Glutamatergic neuron (in vitro differentiated cells): ENCODE data around the gene GARIN5B. TPM values are rescaled to one million over a fixed set of nuclear protein-coding genes. Genes with fewer than 3 reads are reported as not detected.

Source experiments
- DNase-seq: peaks from one replicate; pipeline ENCODE4 v3.0.0; 2022
- H3K27ac Mint-ChIP-seq: one replicate; pipeline ENCODE4 v1.8.0; 2020; ENCODE audit warnings: mild to moderate bottlenecking, mixed read lengths, inconsistent platforms; ENCODE audit not compliant: unreplicated experiment
- H3K27me3 Mint-ChIP-seq: one replicate; pipeline ENCODE4 v1.8.0; 2020; ENCODE audit warnings: mild to moderate bottlenecking, moderate library complexity, mixed read lengths, inconsistent platforms; ENCODE audit not compliant: unreplicated experiment
- H3K36me3 Mint-ChIP-seq: one replicate; pipeline ENCODE4 v1.8.0; 2020; ENCODE audit warnings: mild to moderate bottlenecking, mixed read lengths, inconsistent platforms; ENCODE audit not compliant: unreplicated experiment
- H3K4me1 Mint-ChIP-seq: one replicate; pipeline ENCODE4 v1.8.0; 2020; ENCODE audit warnings: mild to moderate bottlenecking, low read depth, mixed read lengths, inconsistent platforms; ENCODE audit not compliant: unreplicated experiment
- H3K4me3 Mint-ChIP-seq: one replicate; pipeline ENCODE4 v1.8.0; 2020; ENCODE audit warnings: mild to moderate bottlenecking, mixed read lengths, inconsistent platforms; ENCODE audit not compliant: unreplicated experiment
- H3K9me3 Mint-ChIP-seq: one replicate; pipeline ENCODE4 v1.8.0; 2020; ENCODE audit warnings: mild to moderate bottlenecking, moderate library complexity, mixed read lengths, inconsistent platforms; ENCODE audit not compliant: unreplicated experiment
- CTCF ChIP-seq: fragments of 200-600 bp; sonication (generic); IDR thresholded peaks from one replicate; pipeline ENCODE4 v1.5.0; 2021; ENCODE audit not compliant: partially characterized antibody, unreplicated experiment
- total RNA-seq: library from RNA; stranded (reverse); fragmentation: NEBNext Ultra II Directional; extraction: Animal tissue kit (Norgen Biotek cat#: 25700); gene quantifications from one replicate; pipeline ENCODE4 v1.2.1, GENCODE V29; 2021; ENCODE audit not compliant: unreplicated experiment

The GARIN5B gene
- total RNA-seq, 1 donor from 2014 or later, result 0.17 TPM

GRCh38 chr19:55305491-55305890 lies 57.6 kb downstream of the GARIN5B start:
- Mint-ChIP-seq H3K9me3 (peaks cover 1% of the 10 kb centered on the region), H3K36me3 (peaks cover 9% of the 10 kb centered on the region), H3K4me1 (peaks cover 12% of the 10 kb centered on the region), H3K27ac (no peak overlapping the region), H3K27me3 (peaks cover 10% of the 10 kb centered on the region), H3K4me3 (no peak overlapping the region)
- TF ChIP-seq CTCF, result no peak
- no peak for DNase-seq

- no peak overlapping the region for H3K27ac Mint-ChIP-seq
- peaks cover 4% of the 10 kb centered on the region for H3K36me3 Mint-ChIP-seq
- no peak overlapping the region for H3K4me3 Mint-ChIP-seq
- no peak for DNase-seq
- peaks cover 10% of the 10 kb centered on the region for H3K27me3 Mint-ChIP-seq
- H3K4me1 Mint-ChIP-seq, result peaks cover 7% of the 10 kb centered on the region
- TF ChIP-seq CTCF, result no peak
- peaks cover 1% of the 10 kb centered on the region for H3K9me3 Mint-ChIP-seq
Measured at GRCh38 chr19:55304980-55305379, 58.1 kb downstream of the GARIN5B start.

Other genes with a start within 250 kb of the GARIN5B start
- gene PPP1R12C, start 245.6 kb downstream of the GARIN5B start, total RNA-seq, result 150 TPM
- gene TNNT1, start 214.1 kb downstream of the GARIN5B start, total RNA-seq, result 19.3 TPM
- gene TNNI3, start 205.5 kb downstream of the GARIN5B start, total RNA-seq, result 3.3 TPM
- gene DNAAF3, start 196.6 kb downstream of the GARIN5B start, total RNA-seq, result 2.4 TPM
- 23.7 TPM for gene SYT5, start 183.0 kb downstream of the GARIN5B start, total RNA-seq
- gene PTPRH, start 153.8 kb downstream of the GARIN5B start, total RNA-seq, result 7.4 TPM
- 7.6 TPM for gene TMEM86B, start 134.5 kb downstream of the GARIN5B start, total RNA-seq
- 82.3 TPM for gene PPP6R1, start 104.2 kb downstream of the GARIN5B start, total RNA-seq
- gene HSPBP1, start 83.2 kb downstream of the GARIN5B start, total RNA-seq, result 41.5 TPM
- gene BRSK1, start 79.3 kb downstream of the GARIN5B start, total RNA-seq, result 223 TPM
- gene TMEM150B, start 37.9 kb downstream of the GARIN5B start, total RNA-seq, result not detected
- 105 TPM for gene KMT5C, start 23.4 kb downstream of the GARIN5B start, total RNA-seq
- gene COX6B2, start 8.5 kb downstream of the GARIN5B start, total RNA-seq, result 2.8 TPM
- gene IL11, start 7.2 kb upstream of the GARIN5B start, total RNA-seq, result 18.1 TPM
- gene TMEM190, start 13.6 kb upstream of the GARIN5B start, total RNA-seq, result 3.7 TPM
- gene TMEM238, start 21.0 kb upstream of the GARIN5B start, total RNA-seq, result 1.3 TPM
- gene RPL28, start 22.7 kb upstream of the GARIN5B start, total RNA-seq, result 1,087 TPM
- gene UBE2S, start 44.5 kb upstream of the GARIN5B start, total RNA-seq, result 235 TPM
- gene SHISA7, start 80.0 kb upstream of the GARIN5B start, total RNA-seq, result 3.2 TPM
- gene ISOC2, start 98.4 kb upstream of the GARIN5B start, total RNA-seq, result 24.9 TPM
- gene C19orf85, start 101.5 kb upstream of the GARIN5B start, total RNA-seq, result not detected
- 13.7 TPM for gene ZNF628, start 113.4 kb upstream of the GARIN5B start, total RNA-seq
- gene NAT14, start 121.9 kb upstream of the GARIN5B start, total RNA-seq, result 125 TPM
- gene SSC5D, start 125.2 kb upstream of the GARIN5B start, total RNA-seq, result 7.6 TPM
- 0.42 TPM for gene SBK2, start 173.9 kb upstream of the GARIN5B start, total RNA-seq
- not detected for gene SBK3, start 182.3 kb upstream of the GARIN5B start, total RNA-seq
- 48.9 TPM for gene ZNF579, start 217.6 kb upstream of the GARIN5B start, total RNA-seq
- 26.0 TPM for gene FIZ1, start 236.3 kb upstream of the GARIN5B start, total RNA-seq
- gene ZNF524, start 237.0 kb upstream of the GARIN5B start, total RNA-seq, result 6.7 TPM
- 14.6 TPM for gene ZNF865, start 242.4 kb upstream of the GARIN5B start, total RNA-seq